Esophagus (tissue), 2 donors: Measurements from ENCODE around the gene RRP1. TPM values are rescaled to one million over a fixed set of nuclear protein-coding genes. Genes with fewer than 3 reads are reported as not detected.

ENCODE experiments used
- H3K27ac ChIP-seq, 2 donors: one replicate each; pipeline ENCODE4 v1.5.1; 2013; ENCODE audit warnings: low read depth in 2 of 2, mild to moderate bottlenecking in 2 of 2, inconsistent platforms in 1 of 2, low read length in 1 of 2, moderate library complexity in 1 of 2
- H3K27me3 ChIP-seq, 2 donors: one replicate each; pipeline ENCODE4 v1.6.1; 2013; ENCODE audit warnings: low read length in 2 of 2, control low read depth in 1 of 2, mild to moderate bottlenecking in 1 of 2; ENCODE audit not compliant: insufficient read depth in 2 of 2, control insufficient read depth in 1 of 2
- H3K36me3 ChIP-seq, 2 donors: one replicate each; pipeline ENCODE4 v1.6.1; 2013; ENCODE audit warnings: low read length in 1 of 2; ENCODE audit not compliant: control insufficient read depth in 2 of 2, insufficient read depth in 2 of 2
- H3K4me1 ChIP-seq, 2 donors: one replicate each; pipeline ENCODE4 v1.6.1; 2013; ENCODE audit warnings: low read length in 1 of 2; ENCODE audit not compliant: control insufficient read depth in 2 of 2, insufficient read depth in 2 of 2
- H3K4me3 ChIP-seq, 2 donors: one replicate each; pipeline ENCODE4 v1.5.1; 2013; ENCODE audit warnings: low read length in 2 of 2, mild to moderate bottlenecking in 2 of 2, low read depth in 1 of 2, moderate library complexity in 1 of 2
- H3K9me3 ChIP-seq, 2 donors: one replicate each; pipeline ENCODE4 v1.6.1; 2013; ENCODE audit warnings: mild to moderate bottlenecking in 2 of 2, low read depth in 1 of 2, low read length in 1 of 2, moderate library complexity in 1 of 2; ENCODE audit not compliant: control insufficient read depth in 2 of 2, insufficient read depth in 1 of 2
- WGBS, 2 donors: extraction: QIAGEN DNeasy Blood & Tissue Kit; methylation state at CpG; one replicate each; pipeline ENCODE4 v1.1.7; 2013; 5-methylcytosine and 5-hydroxymethylcytosine counted together
- polyA plus RNA-seq, 2 donors: library from polyadenylated mRNA; stranded (reverse); fragments of 200-250 nt; gene quantifications; one replicate each; pipeline ENCODE4 v1.2.3, GENCODE V29; 2013
- donor health status: healthy with polysubstance abuse.
- donor health status: Bipolar disorder and iron deficiency.

Gene RRP1, protein sequence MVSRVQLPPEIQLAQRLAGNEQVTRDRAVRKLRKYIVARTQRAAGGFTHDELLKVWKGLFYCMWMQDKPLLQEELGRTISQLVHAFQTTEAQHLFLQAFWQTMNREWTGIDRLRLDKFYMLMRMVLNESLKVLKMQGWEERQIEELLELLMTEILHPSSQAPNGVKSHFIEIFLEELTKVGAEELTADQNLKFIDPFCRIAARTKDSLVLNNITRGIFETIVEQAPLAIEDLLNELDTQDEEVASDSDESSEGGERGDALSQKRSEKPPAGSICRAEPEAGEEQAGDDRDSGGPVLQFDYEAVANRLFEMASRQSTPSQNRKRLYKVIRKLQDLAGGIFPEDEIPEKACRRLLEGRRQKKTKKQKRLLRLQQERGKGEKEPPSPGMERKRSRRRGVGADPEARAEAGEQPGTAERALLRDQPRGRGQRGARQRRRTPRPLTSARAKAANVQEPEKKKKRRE
- 10 to 100 TPM; 21.0 to 22.5 TPM for polyA plus RNA-seq

DNA sequence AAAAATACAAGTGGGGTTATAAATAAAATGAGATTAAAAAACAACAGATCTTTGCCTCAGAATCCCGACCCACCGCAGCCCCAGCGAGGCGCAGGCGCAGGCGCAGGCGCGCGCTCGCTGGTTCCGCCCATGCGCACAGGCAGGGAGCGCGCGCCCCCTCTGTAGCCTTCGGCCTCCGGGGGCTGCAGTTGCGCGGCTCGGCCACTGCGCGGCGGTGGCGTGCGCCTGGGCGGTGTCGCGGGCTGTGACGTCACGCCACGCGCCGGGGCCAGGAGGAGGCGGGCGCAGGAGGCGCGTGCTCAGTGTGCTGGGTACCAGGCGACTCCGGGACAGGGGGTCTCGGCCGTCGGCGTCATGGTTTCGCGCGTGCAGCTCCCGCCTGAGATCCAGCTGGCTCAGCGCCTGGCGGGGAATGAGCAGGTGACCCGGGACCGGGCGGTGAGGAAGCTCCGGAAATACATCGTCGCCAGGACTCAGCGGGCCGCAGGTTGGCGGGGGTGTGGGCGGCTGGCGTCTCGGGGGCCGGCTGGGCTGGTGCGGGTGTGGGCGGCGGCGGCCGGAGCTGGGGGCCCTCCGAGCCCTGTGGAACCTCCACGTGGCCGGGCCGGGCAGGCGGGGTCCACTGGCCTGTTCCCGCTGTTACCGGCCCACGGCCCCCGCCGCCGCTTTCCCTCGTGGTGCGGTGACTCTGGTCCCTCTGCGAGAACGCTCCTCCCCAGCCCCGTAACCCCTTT lies at the start of gene RRP1:
Gene RRP1, plus strand, starts transcription at position 302 of the 734 bp plus-strand sequence. Its CDS starts 53 bp downstream, at position 355.
- Histone ChIP-seq H3K4me1 (peaks cover 0 to 21% of the 10 kb centered on the region in 2 donors), H3K9me3 (peaks cover 0 to 9% of the 10 kb centered on the region in 2 donors), H3K27ac (peak within 1 kb of the TSS; percentile 88 to 94), H3K36me3 (peaks cover 10 to 30% of the 10 kb centered on the region in 2 donors), H3K27me3 (no peaks in the 10 kb centered on the region), H3K4me3 (peak within 1 kb of the TSS; percentile 85 to 90)
- WGBS, 2 donors: 0 to 1% methylated on average over 63 to 83 of the region's 83 CpGs

DNA sequence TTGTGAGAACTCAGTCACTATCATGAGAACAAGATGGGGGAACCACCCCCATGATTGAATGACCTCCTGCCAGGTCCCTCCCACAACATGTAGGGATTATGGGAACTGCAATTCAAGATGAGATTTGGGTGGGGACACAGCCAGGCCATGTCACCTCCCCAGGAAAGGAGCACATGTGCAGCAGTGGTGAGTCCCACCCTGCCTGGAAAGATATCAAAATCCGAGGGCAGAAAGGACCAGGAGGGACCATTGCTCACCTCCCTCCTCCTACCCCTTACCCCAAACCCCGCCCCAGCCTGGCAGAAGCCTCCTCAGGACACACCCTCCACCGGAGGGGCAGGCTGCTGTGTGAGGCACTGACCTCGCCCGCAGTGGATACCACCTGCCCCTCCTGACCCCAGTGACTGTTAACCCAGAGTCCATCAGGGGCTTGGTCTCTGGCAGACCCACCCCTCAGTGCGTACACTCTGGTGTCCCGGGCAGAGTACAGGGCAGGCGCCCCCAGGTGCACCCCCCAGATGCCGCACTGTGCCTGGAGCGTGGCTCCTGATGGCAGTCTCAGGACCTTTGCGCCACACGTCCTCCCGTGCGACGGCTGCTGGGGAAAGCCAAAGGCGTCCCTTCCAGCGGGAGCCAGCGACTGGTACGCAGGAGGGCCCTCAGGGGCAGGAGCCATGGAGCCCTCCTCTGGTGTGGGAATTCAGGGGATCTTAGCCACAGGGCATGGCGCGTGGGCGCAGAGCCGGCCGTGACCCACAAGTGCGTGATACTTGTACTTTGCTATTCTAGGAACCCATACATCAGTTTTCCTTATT lies 49.5 kb upstream of the RRP1 start:
- Histone ChIP-seq H3K4me3 (no peak overlapping the region), H3K36me3 (peaks cover 0 to 46% of the 10 kb centered on the region in 2 donors), H3K27me3 (no peaks in the 10 kb centered on the region), H3K4me1 (peaks cover 0 to 11% of the 10 kb centered on the region in 2 donors), H3K9me3 (no peaks in the 10 kb centered on the region), H3K27ac (no peak overlapping the region)
- WGBS, 2 donors: 86 to 90% methylated on average over 25 of the region's 25 CpGs

DNA sequence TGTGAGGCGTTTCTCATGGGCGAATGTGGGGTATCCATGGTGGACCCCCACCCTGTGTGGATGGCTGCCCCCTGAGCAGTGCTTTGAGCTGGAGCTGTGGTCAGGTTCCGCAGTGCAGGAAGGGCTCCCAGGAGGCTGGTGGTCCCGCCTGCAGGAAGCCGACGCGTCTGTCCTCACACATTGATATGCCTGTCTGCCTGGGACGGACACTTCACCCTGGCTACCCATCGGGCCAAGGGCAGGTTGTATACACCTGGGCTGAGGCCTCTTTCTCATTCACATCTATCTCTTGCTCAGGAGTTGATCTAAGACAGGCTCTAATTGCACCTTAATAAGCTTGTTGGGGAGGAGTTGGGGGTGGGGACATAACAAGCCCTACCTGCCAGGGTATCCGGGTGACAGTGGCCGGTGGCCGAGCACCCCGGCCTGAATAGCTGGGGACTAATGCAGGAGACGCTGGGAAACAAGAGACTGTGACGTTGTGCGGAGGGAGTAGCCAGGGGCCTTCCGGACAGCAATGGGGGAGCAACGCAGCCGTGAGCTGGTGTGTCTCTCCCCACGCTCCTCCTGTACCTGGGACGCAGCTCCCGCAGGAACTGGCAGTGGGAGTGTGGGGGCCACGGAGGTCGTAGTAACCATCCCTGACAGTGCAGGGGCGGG lies 48.8 kb upstream of the RRP1 start:
- Histone ChIP-seq H3K27ac (peak overlapping the region in 1 of 2 donors; percentile 71), H3K4me1 (peaks cover 0 to 10% of the 10 kb centered on the region in 2 donors), H3K4me3 (no peak overlapping the region), H3K36me3 (peaks cover 0 to 45% of the 10 kb centered on the region in 2 donors), H3K9me3 (no peaks in the 10 kb centered on the region), H3K27me3 (no peaks in the 10 kb centered on the region)
- 51 to 56% methylated on average over 23 to 25 of the region's 25 CpGs for WGBS, 2 donors

DNA sequence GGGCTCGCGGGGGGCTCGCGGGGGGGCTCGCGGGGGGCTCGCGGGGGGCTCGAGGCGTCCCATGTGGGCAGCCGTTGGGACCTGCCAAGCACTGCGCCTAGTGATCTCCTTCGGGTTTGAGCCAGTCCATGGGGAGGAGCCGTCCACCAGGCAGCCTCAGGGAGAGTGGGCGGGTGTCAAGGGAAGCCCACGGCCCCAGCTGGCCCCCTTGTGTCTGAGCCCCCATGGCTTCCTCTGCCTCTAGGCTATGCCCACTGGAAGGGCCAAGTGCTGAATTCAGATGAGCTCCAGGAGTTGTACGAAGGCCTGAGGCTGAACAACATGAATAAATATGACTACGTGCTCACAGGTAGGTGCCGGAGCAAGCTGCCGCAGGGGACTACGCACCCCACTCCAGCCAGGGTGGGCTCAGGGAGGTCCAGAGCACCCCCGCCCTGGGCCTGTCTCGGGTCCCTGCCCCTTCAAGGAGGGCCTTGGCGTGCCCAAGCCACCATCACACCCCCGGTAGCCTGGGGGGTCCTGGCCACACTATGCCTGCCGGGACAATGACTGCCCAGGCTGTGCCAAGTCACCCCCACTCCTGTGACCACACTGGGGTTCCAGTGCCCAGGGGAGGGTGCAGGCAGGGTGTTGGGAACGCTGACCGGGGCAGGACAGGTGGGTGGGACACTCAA lies 47.8 kb upstream of the RRP1 start:
- Histone ChIP-seq H3K9me3 (no peaks in the 10 kb centered on the region), H3K4me1 (peaks cover 0 to 10% of the 10 kb centered on the region in 2 donors), H3K36me3 (peaks cover 0 to 46% of the 10 kb centered on the region in 2 donors), H3K27ac (no peak overlapping the region), H3K4me3 (no peak overlapping the region), H3K27me3 (no peaks in the 10 kb centered on the region)
- WGBS, 2 donors: 60 to 76% methylated on average over 21 to 28 of the region's 28 CpGs

DNA sequence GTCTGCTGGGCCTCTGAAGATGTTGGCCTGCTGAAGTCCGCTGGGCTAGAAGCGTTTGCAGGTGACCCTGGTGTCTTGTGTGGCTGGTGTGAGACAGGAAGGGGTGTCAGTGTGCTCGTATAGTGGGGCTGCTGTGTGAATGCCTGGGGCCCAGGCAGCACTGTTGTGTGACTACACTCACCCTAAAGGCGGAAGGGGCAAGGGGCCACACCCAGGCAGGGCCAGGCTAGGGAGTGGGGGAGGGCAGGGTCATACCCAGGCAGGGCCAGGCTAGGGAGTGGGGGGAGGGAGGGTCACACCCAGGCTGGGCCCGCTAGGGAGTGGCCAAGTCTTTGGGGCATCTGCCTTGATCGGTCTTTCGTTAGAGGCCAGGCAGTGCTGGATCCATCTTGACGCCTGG lies 45.4 kb upstream of the RRP1 start:
- WGBS, 2 donors: 90 to 95% methylated on average over 8 of the region's 8 CpGs
- Histone ChIP-seq H3K27ac (peak overlapping the region in 1 of 2 donors; percentile 17), H3K4me1 (peaks cover 0 to 10% of the 10 kb centered on the region in 2 donors), H3K4me3 (no peak overlapping the region), H3K27me3 (no peaks in the 10 kb centered on the region), H3K9me3 (no peaks in the 10 kb centered on the region), H3K36me3 (peaks cover 0 to 38% of the 10 kb centered on the region in 2 donors)

DNA sequence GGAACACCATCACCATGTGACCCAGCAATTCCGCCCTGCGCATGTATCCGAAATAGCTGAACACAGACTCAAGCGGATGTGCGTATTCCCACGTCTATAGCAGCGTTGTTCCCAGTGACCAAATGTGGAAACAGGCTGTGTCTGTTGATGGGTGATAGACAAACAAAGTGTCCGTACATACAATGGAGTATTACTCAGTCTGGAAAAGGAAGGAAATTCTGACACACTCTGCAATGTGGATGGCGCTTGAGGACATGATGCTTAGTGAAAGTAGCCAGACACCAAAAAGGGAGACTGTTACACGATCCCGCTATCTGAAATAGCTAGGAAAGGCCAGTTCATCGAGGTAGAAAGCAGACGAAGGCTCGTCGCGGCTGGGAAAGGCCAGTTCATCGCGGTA lies 44.7 kb upstream of the RRP1 start:
- 97 to 98% methylated on average over 18 of the region's 18 CpGs for WGBS, 2 donors
- H3K4me3 ChIP-seq: no peak overlapping the region

DNA sequence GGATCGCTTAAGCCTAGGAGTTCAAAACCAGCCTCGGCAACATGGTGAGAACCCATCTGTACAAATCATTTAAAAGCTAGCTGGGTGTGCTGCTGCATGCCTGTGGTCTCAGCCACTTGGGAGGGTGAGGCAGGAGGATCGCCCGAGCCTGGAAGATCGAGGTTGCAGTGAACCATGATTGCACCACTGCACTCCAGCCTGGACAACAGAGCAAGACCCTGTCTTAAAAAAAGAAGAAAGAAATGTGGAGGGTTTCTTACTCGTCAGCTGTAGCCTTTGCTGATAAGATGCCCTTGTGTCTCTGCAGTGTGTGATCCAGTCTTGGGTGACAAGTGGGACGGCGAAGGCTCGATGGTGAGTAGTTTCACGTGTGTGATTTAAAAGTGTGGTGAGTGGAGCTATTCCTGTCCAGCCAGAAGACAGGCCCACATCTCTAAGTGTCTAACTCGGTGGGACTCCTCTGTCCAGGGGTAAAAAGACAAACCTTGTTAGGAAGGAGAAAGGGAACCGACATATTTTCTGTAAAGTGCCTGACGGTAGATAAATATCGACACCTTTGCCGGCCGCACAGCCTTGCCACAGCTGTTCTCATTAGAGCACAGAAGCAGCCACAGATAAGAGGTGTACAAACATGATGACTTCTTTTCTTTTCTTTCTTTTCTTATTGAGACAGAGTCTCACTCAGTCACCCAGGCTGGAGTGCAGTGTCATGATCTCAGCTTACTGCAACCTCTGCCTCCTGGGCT lies 43.4 kb upstream of the RRP1 start:
- WGBS, 2 donors: 93 to 94% methylated on average over 16 of the region's 16 CpGs
- peaks cover 0 to 55% of the 10 kb centered on the region in 2 donors for H3K36me3 ChIP-seq
- H3K9me3 ChIP-seq: no peaks in the 10 kb centered on the region
- H3K27me3 ChIP-seq: no peaks in the 10 kb centered on the region
- H3K27ac ChIP-seq: no peak overlapping the region
- H3K4me1 ChIP-seq: peaks cover 0 to 4% of the 10 kb centered on the region in 2 donors
- no peak overlapping the region for H3K4me3 ChIP-seq

More for the DNA sequence above, 44.7 kb upstream of the RRP1 start:
- H3K27ac ChIP-seq: no peak overlapping the region
- peaks cover 0 to 10% of the 10 kb centered on the region in 2 donors for H3K4me1 ChIP-seq
- no peaks in the 10 kb centered on the region for H3K27me3 ChIP-seq
- no peaks in the 10 kb centered on the region for H3K9me3 ChIP-seq
- peaks cover 0 to 43% of the 10 kb centered on the region in 2 donors for H3K36me3 ChIP-seq

DNA sequence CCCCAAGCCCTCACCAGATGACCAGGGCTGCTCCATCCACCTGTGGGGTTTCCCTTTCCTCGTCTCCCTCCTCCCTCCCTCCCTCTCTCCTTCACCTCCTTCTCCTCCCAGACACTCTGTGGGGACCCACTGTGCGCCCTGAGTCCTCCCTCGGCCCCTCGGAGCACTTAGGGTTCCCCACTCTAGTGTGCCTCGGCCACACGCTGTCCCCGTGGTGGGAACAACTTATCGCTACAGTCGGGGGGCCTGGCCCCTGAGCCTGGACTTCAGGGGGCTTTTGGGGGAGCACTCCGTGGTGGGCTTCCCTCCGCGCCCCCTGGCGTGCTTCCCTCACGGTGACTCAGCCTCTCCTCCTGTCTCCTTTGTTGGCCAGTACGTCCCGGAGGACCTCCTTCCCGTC lies 40.8 kb upstream of the RRP1 start:
- 96% methylated on average over 16 to 17 of the region's 17 CpGs for WGBS, 2 donors
- Histone ChIP-seq H3K27me3 (no peaks in the 10 kb centered on the region), H3K27ac (no peak overlapping the region), H3K4me3 (no peak overlapping the region), H3K36me3 (peaks cover 0 to 68% of the 10 kb centered on the region in 2 donors), H3K4me1 (peaks cover 0 to 4% of the 10 kb centered on the region in 2 donors), H3K9me3 (no peaks in the 10 kb centered on the region)
